ENCODE measurements around the gene YWHAH.

The YWHAH gene

DNA sequence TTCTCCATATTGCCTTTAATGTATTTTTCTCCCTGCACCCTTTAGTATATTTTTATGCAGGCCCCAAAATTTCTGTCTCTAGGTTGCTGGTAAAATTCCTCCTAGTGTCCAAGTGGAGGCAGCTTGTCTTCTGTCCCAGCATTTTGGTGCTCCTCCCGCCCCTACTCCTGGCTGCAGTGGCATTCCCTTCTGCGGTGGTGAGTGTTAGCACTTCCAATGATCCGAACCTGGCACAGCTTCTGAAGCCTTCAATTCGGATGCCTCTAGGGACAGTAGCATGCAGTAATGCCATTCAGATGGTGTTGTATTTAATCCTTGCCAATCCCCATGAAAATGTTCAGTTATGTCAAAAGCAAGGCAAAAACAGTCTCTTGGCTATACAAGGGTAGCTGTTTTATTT lies 5.9 kb downstream of the YWHAH start:
- DNase-seq (ENCODE audit: low read depth) = no peak

DNA sequence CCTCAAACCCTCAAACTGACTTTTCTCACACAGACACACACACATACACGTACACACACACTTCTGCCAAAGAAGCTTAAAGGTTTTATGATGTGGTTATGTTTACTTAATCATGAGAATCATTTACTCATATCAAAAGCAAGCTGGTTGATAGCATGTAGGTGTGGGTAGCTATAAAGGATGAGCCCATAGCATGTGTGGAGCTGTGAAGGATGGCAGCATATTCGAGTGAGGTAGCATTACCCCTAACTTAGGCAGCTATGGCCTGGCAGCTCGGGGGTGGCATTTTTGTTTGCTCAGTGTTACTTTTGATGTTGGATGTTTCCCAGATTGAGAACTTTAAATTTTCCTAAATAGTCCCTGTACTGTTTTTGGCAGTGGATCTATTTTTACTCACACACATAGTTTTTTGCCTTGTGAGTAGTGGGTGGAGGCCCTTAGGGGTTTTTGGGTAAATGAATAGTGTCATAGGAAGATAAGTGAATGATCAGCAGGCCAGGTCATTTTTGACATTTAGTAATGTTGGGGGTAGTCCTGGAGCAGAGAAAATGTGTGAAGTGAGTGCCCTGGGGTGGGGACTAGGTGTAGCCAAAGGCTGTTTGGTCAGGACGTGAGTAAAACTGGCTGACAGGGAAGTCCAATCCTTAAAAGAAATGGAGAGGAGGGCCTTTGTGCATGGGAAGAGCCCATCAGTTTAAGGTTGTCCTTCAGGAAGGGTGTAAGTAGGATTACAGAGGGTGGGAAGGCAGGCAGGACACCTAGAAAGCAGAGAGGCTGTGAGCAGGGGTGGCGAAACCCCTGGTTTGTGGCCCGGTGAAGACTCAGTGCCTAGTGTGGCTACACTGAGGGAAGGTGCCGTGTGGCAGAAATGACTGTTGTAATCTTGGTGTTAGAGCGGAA lies 7.1 kb downstream of the YWHAH start:
- DNase-seq (ENCODE audit: low read depth) = no peak

DNA sequence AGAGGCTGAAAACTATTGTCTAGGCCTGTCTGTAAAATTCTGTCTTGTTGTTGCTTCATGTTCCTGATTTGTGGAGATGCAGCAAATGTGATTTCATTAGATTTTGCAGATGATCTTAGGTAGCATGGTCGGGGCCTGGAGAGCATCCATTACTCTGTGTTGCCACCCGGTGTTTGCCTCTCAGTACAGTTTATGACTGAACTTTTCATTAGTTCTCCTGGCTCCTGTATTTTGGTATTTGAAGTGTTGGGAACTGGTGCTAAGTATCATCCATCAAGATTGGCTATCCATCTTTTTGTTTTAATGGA lies 7.7 kb downstream of the YWHAH start:
- no peak for DNase-seq (ENCODE audit: low read depth)

DNA sequence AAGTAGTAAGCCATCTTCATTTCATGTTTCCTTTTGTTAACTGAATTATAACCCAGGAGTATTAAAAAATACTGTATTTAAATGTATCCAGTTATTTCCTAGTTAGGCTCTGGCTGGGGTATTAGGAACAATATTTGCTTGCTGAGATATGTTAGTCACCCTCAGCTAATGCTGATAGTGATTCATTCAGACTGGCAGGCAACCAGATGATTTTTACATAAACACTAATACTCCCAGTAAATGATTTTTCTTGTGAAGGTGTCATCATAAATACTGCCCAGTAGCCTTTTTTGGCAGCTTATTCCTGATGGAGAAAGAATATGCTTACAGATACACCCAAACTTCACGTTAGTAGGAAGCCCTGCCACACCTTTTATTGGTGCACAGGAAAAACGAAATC lies 8.1 kb downstream of the YWHAH start:
- DNase-seq (ENCODE audit: low read depth) = no peak

DNA sequence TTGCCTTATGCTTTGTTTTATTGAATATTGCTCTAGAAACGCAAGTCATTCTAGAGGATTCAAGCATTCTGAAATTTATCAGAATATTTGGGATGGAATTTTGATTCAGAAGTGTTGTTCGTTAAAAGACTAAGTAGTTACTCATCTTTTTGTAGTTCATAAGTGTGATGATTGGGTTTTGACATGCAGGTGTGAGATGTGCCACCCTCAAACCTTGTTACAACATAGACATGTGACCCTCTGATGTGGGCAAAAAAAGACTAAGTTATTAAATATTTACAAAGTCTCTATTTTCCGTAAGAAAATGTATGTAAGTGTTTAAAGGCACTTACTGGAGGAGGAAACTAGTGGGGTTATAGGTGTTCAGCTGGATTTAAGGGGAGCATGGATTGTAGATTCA lies 8.9 kb downstream of the YWHAH start:
- no peak for DNase-seq (ENCODE audit: low read depth)

DNA sequence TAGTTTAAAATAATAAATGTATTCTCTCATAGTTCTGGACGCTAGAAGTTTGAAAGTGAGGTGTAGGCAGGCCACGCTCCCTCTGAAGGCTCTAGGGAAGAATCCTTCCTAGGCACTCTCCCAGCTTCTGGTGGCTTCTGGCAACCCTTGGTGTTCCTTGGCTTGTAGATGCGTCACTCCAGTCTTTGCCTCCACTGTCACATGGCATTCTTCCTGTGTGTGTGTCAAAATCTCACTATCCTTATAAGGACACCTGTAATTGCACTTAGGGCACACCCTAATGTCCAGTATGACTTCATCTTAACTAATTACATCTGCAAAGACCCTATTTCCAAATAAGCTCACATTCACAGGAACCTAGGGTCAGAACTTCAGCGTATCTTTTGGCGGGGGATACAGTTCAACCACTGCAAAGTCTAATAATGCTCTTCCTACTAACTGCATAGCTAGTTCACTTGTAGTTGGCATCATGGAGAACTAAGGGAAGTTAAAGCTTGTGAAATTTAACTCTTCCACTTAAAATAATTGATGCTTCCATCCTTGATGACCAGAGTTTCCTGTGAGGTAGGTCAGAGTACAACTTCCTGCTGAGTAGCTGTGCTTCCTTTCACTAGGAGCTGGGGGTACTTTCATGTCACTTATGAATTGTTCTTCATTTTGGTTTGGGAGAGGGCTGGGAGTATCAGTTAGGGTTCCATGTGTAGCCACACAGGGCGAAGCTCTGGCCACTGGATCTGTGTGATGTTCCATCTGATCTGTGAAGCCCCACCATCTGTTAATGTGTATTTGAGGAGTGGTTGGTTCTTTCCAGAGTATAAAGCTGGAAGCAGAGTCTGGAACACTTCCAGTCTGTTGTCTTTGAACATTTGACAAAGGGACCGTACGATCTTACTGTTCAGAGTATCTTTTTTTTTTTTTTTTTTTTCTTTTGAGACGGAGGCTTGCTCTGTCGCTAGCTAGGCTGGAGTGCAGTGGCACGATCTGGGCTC lies 10.5 kb downstream of the YWHAH start:
- DNase-seq (ENCODE audit: low read depth) = no peak

DNA sequence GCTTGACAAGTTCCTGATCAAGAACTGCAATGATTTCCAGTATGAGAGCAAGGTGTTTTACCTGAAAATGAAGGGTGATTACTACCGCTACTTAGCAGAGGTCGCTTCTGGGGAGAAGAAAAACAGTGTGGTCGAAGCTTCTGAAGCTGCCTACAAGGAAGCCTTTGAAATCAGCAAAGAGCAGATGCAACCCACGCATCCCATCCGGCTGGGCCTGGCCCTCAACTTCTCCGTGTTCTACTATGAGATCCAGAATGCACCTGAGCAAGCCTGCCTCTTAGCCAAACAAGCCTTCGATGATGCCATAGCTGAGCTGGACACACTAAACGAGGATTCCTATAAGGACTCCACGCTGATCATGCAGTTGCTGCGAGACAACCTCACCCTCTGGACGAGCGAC lies 12.0 kb downstream of the YWHAH start:
- DNase-seq (ENCODE audit: low read depth) = no peak

DNA sequence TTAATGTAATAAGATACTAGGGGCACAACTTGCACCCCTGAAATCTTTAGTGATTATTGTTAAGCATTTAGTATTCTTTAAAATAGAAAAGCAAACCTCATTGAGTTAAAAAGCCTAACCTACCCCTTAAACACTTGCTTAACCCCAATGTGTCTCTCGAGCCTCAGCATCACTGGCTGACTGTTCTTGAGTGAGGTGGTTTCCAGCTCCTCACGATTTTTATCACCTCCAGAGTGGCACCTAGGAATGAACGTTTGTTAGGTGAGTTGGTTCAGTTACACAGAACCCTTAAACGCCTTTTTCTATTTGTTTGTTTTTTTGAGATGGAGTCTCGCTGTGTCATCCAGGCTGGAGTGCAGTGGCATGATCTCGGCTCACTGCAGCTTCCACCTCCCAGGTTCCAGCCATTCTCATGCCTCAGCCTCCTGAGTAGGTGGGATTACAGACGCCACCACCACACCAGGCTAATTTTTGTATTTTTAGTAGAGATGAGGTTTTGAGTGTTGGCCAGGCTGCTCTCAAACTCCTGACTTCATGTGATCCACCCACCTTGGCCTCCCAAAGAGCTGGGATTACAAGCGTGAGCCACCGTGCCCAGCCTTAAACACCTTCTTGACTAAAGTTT lies 13.7 kb downstream of the YWHAH start:
- no peak for DNase-seq (ENCODE audit: low read depth)

DNA sequence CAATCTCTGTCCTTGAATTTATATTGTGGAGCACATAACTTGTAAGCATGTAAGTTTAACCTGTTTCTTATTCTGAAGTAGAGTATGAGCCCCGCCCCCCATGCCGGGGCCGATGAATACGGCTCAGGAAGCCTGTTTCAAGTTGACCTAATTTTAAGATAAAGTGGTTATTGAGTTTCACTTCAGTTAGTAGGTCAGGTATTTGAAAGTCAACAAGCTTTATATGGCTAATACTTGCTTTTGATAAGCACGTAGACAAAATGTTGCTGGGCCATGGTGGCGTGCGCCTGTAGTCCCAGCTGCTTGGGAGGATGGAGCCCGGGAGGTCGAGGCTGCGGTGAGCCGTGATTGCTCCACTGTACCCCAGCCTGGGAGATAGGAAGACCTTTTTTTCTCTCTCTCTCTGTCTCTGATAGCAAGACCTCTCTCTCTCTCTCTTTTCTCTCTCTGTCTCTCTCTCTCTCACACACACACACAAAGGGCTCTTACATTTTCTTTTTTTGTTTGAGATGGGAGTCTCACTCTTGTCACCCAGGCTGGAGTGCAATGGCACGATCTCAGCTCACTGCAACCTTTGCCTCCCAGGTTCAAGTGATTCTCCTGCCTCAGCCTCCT lies 14.4 kb downstream of the YWHAH start:
- DNase-seq (ENCODE audit: low read depth) = no peak

DNA sequence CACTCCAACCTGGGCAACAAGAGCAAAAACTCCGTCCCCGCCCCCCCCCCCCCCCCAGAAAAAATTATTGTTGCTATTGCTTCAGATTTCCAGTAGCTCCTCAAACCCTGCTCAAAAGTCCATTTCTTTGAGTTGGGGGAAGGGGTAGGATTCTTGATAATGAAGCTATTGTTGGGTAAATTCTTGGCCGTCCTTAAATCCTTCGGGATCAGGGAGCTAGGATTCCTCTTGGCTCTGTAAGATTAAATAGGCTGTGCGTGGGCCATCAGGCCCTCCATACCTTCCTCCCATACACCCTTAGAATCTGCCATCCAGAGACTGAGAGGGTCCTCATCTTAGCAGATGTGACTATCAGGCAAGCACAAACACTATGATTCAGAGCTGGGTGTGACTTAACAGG lies 16.4 kb downstream of the YWHAH start:
- no peak for DNase-seq (ENCODE audit: low read depth)

DNA sequence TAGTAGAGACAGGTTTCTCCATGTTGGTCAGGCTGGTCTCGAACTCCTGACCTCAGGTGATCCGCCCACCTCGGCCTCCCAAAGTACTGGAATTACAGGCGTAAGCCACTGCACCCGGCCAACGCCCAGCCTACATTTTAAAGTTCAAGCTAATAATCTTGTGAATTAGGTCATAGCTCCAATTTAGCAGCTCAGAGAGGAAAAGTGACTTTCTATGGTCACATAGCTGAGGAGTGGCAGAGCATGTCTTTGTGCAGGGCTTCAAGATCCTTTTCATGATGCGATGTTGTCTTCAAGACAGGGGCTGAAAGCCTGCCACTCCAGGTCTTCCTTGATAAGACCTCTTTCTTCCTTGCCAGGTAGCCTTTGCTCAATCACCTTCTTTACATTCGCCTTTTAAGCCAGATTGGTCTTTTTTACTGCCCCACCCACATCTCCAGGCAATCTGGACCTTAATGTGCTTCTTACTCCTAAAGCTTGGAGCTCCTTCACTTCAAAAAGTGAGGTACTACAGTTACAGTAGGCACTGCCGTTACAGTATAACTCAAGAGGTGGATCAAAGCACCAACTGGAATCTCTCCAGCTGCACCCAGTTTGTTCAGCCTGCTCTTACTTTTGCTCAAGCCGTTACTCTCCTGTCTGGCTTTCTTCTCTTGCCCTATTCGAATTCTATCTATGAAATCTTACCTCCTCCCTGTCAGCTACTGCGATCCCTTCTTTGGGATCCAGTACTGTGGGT lies 18.2 kb downstream of the YWHAH start:
- DNase-seq (ENCODE audit: low read depth) = no peak

DNA sequence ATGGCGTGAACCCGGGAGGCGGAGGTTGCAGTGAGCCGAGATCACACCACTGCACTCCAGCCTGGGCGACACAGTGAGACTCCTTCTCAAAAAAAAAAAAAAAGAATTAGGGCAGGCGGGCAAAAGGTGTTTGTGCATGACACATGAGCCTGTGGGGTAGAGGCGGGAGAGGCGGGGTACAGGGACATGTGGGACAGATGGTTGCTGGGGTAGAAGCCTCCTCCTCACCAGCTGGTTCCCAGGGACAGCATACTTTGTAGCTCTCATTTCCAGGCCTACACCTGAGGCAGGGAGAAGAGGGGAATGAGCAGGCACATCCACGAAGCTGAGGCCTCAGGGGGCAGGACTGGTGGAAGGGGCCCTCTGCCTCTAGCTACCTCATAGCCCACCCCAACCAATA lies 23.7 kb downstream of the YWHAH start:
- DNase-seq (ENCODE audit: low read depth) = no peak

DNA sequence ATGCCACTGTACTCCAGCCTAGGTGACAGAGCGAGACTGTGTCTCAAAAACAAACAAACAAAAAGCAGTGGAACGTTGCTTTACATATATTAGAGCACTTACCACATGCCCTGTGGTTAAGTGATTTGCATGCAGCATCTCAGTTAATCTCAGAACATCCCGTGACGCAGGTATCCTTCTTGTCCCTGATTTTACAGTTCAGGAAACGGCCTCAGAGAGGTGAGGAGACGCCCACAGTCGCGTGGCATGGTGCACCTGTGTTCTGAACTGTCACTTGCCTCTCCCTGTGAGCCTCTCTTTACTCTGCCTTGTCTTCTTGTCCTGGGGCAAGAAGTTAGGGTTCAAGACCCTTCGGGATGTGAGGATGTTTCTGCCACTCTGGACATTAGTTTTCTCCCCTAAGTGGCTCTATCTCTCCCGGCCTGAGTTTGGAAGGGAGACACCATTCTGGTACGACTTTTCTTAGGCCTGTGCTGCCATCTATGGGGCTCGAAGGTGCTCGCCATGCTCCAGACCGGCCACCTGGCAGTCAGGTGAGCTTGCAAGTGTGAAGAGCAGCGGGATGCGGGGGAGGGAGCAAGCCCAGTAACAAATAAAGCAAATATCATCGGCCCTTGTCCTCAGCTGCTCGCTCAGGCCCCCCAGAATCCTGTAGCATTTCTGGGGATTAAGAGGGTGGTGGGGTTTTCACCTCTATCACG lies 25.6 kb downstream of the YWHAH start:
- no peak for DNase-seq (ENCODE audit: low read depth)

DNA sequence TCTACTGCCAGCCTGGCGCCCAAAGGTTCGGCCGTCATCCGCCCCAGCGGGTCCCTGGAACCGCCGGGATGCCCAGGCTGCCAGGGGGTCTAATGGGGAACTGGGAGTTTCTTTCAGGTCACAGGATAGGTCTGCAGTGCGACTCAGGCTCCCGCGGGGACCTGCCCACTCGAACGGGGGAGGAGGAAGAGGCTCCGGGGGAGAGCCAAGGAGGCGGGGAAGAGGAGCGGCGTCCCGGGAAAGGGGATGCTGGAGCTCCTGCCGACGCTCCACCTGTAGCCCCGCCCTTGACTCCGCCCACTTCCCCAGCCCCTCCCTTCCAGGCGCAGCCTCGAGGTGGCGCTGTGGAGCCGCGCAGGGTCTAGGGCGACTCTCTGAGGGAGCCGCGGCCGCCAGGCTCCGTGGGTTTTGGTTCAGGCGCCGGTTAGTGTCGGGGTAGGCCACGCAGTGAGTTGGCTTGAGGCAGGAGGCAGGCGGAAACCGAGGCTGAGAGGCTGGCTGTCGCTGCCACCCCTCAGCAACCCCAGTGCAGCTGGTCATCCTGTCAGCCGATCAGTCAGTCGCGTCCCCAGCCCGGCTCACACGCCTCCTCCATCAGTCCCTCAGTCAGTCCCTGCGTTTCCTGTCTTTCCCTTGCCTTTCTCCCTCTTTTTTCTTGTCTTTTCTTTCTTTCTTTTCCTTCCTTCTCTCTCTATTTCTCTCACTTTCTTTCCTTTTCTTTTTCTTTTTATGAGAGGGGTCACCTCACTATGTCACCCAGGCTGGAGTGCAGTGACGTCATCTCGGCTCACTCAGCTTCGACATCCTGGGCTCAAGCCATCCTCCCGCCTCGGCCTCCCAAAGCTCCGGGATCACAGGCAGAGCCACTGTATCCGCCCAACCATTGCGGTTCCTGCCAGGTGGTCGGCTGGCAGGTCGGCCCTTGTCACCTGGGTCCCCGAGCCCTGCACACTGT lies 26.4 kb downstream of the YWHAH start:
- DNase-seq (ENCODE audit: low read depth) = peak; percentile 94

DNA sequence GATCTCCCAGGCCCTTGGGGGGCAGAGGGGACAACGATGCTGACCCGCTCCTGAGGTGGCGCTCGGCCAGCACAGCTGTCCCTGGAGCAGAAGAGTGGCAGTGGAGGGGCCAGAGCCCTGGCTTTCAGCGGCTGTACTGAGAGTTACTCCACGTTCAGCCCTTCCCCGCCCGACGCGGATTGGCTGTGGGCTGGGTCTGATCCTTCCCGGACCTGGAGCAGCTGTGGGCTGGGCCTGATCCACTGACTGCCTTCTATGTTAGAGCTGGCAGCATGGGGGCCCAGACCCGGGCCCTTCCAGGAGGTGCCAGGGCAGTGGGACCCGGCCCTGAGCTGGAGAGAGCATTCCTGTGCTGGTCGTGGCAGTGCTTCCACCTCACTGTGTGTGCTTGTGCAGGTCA lies 27.8 kb downstream of the YWHAH start:
- no peak for DNase-seq (ENCODE audit: low read depth)

DNA sequence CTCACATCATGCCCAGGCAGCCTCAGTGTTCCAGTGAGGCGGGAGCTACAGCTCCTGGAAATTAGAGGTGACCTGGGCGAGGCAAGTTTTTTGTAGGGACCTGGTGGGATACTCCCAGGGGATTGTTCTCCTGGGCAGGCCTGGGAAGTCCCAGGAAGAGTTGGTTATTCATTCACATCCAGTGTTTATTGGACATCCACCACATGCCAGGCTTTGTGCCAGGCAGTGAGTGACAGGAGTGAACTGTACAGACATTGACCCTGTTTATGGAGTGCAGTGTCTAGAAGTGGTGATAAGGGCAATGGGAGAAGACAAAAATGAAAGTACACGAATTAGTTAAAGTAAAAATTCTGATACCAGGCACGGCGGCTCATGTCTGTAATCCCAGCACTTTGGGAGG lies 29.4 kb downstream of the YWHAH start:
- DNase-seq (ENCODE audit: low read depth) = no peak

DNA sequence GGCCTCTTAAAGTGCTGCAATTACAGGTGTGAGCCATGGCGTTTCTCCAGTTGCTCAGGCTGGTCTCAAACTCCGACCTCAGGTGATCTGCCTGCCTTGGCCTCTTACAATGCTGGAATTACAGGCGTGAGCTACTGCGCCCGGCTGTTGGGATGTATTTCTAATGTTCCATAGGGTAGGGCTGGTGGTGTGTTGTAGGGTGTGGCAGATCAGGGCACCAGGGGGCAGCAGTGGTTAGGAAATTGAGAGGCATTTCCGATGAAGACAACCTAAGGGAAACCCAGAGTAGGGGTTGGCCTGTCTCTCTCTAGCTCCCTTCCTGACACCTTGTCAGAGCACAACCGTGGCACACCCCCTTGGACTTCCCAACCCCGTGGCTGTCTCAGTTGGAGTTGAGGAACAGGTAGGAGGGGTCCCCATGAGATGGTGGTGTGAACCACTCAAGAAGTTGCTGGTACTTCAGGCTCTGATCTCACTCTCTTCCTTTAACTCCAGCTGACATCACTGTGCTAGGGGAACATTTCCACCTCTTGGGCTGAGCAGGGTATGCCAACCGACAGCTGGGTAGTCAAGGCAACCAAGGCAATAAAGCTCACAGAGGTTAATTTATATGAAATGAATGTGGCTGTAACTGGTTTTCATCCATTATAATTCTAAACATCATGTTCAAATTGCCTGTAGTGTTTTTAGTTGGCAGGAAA lies 33.0 kb downstream of the YWHAH start:
- DNase-seq (ENCODE audit: low read depth) = peak; percentile 67

DNA sequence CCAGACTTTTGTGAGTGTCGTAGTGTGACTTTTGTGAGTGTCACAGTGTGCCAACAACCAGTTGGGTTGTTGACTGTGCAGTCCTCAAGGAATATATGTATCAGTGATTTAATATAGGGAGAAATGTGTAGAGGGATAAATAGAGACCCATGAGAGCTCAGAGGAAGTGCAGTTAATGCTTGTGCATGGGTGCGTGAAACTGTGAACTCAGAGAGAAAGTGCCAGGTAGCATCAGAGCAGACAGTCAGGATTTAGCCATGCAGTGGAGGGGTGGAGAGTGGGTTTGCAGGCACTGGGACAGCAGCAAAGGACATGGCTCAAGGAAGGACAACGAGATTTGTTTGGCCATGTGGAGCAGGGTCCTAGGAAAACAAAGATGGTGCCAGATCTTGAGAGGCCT lies 33.6 kb downstream of the YWHAH start:
- DNase-seq (ENCODE audit: low read depth) = no peak

DNA sequence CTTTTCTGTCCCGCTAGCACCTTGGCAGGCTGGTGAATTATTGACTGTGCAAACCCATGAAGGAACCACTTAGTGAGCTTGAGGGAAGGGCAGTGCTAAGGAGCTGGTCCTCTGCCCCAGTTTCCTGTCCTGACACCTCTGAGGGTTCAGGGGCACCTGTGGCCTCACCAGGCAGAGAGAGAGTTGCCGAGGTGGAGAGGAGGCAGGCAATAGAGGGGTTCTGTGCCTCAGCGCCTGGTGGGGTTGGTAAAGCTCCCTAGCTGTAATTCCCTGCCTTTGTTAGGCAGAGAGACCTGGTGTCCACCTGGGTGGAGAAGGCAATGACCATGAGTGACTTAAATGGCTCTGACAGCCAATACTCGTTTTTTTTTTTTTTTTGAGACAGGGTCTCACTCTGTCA lies 36.3 kb downstream of the YWHAH start:
- DNase-seq (ENCODE audit: low read depth) = no peak

Data from stimulated activated CD8-positive, alpha-beta memory T cell treated with anti-CD3 and anti-CD28 coated beads, Interleukin-15, amount 100 ng/mL, for 24 hours (primary cell).